Right hindlimb (tissue), 1 donor: ENCODE results near the gene SHPK.

Experiments used
- DNase-seq: peaks from one replicate; pipeline ENCODE4 v3.0.0-alpha.2; 2018

SHPK gene

GRCh38 chr17:3626831-3627768 is 8.9 kb downstream of the SHPK start:
- DNase-seq: no peak

DNA sequence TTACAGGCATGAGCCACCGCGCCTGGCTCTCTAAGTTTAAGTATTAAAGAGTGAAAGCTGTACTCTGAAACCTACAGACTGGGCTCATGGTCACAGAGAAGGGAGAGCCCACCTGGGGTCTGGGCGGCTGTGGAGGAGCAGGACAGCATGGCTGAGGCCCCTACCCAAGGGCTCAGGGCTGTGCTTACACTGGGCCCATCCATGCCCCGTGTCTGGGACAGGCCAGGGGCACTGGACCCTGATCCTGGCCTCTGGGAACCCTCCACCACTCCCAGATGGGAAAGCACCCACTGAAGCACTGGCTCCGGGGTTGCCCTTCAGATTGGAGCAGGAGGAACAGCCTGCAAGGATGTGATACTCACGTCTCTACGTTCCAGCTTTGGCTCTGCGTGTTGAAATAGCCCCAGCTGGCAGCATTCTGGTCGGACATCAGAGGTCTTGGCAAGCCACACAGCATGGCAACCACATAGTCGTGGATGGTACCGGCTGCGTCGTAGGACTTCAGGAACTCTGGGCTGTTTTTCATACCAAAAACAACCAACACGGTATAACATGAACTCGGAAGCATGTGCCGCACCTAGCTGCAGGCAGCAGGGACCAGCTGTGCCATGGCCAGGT is 13.0 kb downstream of the SHPK start:
- no peak for DNase-seq

GRCh38 chr17:3621146-3621720 is 14.8 kb downstream of the SHPK start:
- no peak for DNase-seq

- no peak for DNase-seq
Observed at GRCh38 chr17:3615160-3615870, 20.7 kb downstream of the SHPK start.

- DNase-seq: no peak
Observed at GRCh38 chr17:3613124-3613523, 22.9 kb downstream of the SHPK start.

DNA sequence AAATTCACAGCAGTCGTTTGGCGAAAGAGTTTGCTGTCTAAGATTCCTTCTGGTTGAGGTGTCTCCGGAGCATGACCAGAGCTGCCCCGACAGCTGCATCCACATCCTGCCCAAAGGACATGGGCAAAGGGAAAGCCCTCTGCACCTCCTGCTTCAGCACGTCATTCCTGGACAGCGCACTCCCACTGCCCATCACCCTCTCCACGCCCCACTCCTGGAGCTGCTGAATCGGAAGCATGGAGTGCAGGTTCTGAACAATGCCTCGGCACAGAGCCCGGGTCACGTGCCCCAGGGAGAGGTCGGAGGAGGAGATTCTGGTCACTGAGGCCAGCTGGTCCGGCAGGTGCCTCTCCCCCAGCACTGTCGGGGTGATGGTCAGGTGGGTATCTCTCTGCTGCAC is 25.5 kb downstream of the SHPK start:
- DNase-seq: no peak

DNA sequence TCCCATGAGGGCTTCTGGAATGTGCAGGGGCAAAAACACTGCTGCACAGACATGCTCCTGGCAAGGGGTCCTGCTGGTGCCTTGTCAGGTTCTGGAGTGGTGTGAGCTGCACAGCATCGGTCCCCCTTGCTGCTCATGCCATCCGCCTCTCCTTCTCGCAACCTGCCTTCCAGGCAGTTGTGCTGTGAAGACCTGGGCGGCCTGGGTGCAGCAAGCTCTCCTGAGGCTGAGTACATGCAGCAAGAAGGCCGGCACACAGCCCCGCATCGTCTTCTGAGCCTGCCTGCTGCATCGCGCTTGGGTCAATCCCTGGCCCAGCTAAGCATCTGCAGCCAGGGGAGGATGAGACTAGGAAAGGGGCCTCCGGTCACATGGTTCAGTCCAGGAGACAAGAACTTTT is 26.4 kb downstream of the SHPK start:
- no peak for DNase-seq

DNA sequence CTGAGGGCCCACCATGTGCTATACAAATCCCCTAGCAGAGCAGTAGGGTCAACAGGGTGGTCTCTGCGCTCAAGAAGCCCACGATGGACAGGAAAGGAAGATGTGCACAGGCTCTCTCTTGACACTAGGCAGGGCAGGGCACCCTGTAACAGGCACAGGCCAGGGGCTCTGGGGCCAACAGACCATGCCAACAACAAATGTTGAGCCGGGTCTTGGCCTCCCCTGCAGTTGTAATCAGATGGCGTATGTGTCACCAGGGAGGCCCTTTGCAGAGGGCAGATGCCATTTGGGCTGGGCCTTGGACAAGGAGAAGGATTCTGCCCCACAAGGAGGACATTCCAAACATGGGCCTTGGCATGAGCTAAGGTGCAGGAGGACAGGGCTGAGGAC is 32.2 kb downstream of the SHPK start:
- no peak for DNase-seq

GRCh38 chr17:3603119-3603869 is 32.8 kb downstream of the SHPK start:
- no peak for DNase-seq

- no peak for DNase-seq
Observed at GRCh38 chr17:3602499-3602898, 33.6 kb downstream of the SHPK start.

GRCh38 chr17:3600529-3601205 is 35.4 kb downstream of the SHPK start:
- DNase-seq: no peak

- no peak for DNase-seq
Observed at GRCh38 chr17:3598078-3598477, 38.0 kb downstream of the SHPK start.

- DNase-seq: peak; percentile 38
Observed at GRCh38 chr17:3596804-3597464, 39.1 kb downstream of the SHPK start.

DNA sequence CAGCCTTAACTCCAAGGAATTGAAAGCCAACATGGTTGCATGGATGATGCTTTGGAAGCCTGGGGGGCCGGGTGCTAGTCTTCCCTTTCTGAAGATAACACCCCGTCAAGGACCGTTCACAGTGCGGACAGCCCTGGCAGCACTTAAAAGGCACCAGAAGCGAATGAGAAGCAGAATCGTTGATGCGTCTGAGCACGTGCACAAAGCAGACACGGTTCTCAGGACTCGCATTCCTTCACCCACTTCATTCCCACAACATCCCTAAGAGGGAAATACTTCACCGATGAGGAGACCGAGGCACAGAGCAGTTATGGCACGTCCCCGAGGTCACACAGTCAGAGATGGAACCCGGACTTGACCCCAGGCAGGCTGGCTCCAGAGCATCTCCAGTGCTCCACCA is 41.1 kb downstream of the SHPK start:
- no peak for DNase-seq

GRCh38 chr17:3594051-3594800 is 41.8 kb downstream of the SHPK start:
- DNase-seq: peak; percentile 66

DNA sequence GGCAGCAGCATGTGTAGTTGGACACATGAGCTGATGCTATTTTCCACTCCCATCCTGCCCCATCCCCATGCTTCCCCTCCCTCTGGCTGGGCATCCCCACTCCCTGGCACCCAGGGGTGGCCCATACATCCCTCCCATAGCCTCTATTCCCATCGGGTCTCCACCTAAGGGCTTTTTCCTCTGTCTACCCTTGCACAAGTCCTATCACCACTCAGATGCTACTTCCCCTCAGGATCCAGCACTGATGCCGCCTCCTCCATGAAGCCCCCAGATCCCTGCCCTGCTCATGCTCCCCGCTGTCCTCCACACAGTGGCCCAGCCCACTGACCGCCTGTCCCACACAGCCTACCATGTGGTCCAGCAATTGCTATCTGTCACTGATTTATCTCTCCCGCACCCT is 42.7 kb downstream of the SHPK start:
- no peak for DNase-seq

GRCh38 chr17:3592216-3592860 is 43.7 kb downstream of the SHPK start:
- DNase-seq: no peak

DNA sequence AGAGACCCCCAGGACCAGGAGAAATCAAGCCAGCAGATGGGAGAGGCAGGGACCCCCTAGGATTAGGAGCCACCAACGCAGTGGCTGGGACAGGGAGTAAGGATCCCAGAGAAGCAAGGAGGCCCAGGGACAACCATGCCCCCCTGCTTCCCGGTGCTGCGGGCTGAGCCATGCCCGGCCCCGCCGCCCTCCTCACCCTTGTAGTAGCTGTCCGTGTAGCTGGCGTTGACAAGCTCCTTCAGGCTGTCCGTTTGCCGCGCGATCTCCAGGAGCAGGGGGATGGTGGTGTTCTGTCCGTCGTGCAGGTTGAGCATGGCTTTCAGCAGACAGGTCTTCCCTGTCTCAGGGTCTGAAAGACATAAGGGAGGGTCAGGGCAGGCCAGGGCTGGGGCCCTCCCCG is 45.3 kb downstream of the SHPK start:
- no peak for DNase-seq

- no peak for DNase-seq
Observed at GRCh38 chr17:3590231-3590630, 45.8 kb downstream of the SHPK start.

GRCh38 chr17:3589784-3590183 is 46.3 kb downstream of the SHPK start:
- no peak for DNase-seq
